ENCODE measurements around the gene SCARB1.

SCARB1 gene

DNA sequence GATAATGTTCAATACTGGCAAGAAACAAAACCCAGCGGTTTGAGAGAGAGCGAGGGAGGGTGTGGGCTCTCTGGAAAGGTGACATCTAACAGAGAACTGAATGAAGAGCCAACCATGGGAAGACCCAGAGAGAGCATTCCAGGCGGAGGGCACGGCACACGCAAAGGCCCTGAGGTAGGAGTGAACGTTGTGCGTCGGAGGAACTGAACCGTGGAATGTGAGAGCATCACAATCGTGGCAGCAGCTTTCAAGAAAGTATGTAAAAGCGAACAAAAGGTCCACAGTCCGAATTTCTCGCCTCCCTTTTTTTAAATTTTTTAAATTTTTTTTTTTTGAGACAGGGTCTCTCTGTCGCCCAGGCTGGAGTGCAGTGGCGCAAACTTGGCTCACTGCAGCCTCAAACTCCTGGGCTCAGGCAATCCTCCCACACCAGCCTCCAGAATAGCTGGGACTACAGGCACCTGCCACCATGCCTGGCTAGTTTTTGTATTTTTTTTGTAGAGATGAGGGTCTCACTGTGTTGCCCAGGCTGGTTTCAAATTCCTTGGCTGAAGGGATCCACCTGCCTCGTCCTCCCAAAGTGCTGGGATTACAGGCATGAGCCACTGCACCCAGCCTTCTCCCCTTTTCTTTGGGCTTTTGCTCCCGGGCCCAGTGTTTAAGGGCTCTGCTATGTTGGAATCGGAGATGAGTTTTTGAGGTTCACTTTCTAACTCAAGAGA, 15.3 kb upstream of the SCARB1 start:
- TF ChIP-seq, protein P1, sequence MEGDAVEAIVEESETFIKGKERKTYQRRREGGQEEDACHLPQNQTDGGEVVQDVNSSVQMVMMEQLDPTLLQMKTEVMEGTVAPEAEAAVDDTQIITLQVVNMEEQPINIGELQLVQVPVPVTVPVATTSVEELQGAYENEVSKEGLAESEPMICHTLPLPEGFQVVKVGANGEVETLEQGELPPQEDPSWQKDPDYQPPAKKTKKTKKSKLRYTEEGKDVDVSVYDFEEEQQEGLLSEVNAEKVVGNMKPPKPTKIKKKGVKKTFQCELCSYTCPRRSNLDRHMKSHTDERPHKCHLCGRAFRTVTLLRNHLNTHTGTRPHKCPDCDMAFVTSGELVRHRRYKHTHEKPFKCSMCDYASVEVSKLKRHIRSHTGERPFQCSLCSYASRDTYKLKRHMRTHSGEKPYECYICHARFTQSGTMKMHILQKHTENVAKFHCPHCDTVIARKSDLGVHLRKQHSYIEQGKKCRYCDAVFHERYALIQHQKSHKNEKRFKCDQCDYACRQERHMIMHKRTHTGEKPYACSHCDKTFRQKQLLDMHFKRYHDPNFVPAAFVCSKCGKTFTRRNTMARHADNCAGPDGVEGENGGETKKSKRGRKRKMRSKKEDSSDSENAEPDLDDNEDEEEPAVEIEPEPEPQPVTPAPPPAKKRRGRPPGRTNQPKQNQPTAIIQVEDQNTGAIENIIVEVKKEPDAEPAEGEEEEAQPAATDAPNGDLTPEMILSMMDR (IDR thresholded peaks at IDR 0.05; ENCODE audit: low read depth, low read length, missing control alignments), result no peak
- DNase-seq (ENCODE audit: low read depth), result no peak
- H3K4me3 ChIP-seq (ENCODE audit: low read depth, low read length), result no peak overlapping the region

DNA sequence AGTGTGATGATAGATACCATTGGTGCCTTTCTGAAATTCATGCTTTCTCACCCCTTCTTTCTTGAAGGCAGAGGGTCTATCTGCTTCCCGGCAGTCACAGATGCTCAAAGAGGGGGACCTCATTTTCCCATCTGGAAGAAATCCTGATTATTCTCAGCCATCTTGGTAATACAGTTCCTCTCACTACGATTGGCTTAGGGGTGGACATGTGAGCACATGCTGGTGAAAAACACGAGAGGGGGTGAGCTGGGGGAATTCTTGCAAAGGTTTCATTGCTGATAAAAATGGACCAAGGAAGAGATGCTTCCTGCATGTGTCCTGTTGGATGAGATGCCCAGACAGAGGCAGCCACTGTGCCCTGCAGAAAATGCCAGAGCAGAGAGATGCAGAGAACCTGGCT, 13.8 kb upstream of the SCARB1 start:
- TF ChIP-seq, protein P1 (IDR thresholded peaks at IDR 0.05; ENCODE audit: low read depth, low read length, missing control alignments), result no peak
- no peak overlapping the region for H3K4me3 ChIP-seq (ENCODE audit: low read depth, low read length)
- DNase-seq (ENCODE audit: low read depth), result no peak

DNA sequence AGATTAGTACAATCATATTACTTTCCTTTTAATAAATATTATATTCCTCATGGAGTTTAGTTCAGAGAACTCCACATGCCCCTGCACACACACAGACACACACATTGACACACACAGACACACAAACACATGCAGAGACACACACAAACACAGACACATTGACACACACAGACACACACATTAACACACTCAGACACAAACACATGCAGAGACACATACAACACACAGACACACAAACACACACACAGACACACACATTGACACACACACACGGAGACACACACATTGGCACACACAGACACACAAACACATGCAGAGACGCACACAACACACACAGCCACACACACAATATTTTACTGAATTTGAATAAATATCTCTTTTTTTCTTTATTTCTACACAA, 12.5 kb upstream of the SCARB1 start:
- no peak overlapping the region for H3K4me3 ChIP-seq (ENCODE audit: low read depth, low read length)
- TF ChIP-seq, protein P1 (IDR thresholded peaks at IDR 0.05; ENCODE audit: low read depth, low read length, missing control alignments), result no peak
- DNase-seq (ENCODE audit: low read depth), result no peak

DNA sequence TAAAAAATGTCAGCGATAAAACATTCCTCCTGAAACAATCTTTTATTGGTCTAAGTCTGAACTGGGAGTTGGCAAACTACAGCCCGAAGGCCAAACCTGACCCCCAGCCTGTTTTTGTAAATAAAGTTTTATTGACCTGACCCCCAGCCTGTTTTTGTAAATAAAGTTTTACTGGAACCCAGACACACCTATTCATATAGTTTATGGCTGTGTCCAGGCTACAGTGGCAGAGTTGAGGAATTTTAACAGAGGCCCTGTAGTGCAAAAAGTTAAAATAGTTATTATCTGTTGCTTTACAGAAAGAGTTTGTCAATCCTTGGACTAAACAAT, 12.1 kb upstream of the SCARB1 start:
- DNase-seq (ENCODE audit: low read depth), result no peak
- no peak overlapping the region for H3K4me3 ChIP-seq (ENCODE audit: low read depth, low read length)
- TF ChIP-seq, protein P1 (IDR thresholded peaks at IDR 0.05; ENCODE audit: low read depth, low read length, missing control alignments), result no peak

DNA sequence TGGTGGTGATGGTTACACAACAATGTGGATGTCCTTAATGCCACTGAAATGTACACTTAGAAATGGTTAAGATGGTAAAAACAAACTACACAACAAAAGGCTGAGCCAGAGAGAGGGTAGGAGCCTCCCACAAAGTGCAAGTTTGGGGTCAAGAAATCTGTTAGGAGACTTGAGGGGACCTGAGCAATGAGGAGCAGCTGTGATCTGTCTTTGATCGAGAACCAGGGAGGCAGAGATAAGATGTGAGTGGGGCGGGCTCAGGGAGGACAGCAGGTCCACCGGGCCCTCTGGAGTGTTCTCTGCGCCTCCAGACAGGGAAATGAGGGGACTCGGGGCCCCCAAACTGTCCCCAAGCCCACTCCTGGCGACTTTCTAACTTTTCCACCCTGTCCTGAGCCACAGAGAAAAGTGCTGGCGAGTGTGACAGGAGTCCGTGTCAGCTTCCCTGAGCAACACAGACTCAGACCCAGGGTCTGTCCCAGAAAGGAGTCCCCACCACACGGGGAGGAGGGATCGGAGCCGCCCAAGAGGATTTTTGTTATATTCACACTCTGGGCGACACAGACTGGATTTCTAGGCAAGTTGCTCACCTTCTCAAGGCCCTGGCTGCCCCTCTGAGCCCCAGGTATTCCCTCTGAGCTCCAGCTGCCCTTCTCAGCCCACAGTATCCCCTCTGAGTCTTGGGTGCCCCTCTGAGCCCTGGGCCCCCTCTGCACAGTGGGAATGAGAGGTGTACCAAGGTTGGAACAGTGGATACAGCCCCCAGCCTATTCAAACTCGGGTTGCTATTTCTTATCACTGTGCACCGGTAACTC, 11.5 kb upstream of the SCARB1 start:
- no peak overlapping the region for H3K4me3 ChIP-seq (ENCODE audit: low read depth, low read length)
- DNase-seq (ENCODE audit: low read depth), result no peak
- TF ChIP-seq, protein P1 (IDR thresholded peaks at IDR 0.05; ENCODE audit: low read depth, low read length, missing control alignments), result no peak

DNA sequence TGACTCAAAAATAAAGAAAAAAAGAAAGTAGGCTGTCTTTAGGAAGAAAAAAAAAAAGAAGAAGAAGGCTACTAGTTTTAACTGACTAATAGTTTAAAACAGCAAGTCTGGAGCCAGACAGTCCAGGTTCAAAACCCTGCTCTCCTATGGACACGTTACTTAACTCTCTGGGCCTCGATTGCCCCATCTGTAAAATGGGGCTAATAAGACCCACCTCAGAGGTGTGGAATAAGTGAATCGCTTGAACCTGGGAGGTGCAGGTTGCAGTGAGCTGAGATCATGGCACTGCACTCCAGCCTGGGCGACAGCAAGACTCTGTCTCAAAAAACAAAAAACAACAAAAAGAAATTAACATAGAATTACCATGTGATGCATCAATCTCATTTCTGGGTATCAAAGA, 10.5 kb upstream of the SCARB1 start:
- DNase-seq (ENCODE audit: low read depth), result no peak
- TF ChIP-seq, protein P1 (IDR thresholded peaks at IDR 0.05; ENCODE audit: low read depth, low read length, missing control alignments), result no peak
- no peak overlapping the region for H3K4me3 ChIP-seq (ENCODE audit: low read depth, low read length)
